ENCODE measurements around the gene SF3A1. TPM values are rescaled to one million over a fixed set of nuclear protein-coding genes. Genes with fewer than 3 reads are reported as not detected.

Gene SF3A1
- total RNA-seq, 1 donor from 2014 or later, result 115 TPM

DNA sequence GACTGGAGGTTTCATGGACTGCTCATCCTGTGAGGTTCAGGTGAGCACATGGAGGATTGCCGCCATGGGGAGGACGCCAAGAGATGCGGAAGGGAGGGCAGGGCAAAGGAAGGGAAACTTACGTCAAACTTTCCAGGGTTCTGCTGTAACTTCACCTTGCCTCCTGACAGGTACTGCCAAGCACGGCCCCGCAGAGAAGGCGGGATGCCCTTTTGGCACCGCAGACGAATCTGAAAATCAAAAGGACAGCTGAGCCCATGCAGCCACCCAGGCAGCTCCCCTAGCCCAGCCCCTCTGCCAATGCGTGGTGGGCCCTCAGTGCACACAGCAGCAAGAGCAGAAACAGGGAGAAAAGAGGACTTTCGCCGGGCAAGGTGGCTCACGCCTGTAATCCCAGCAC lies 57.4 kb downstream of the SF3A1 start:
- TF ChIP-seq, protein P1, sequence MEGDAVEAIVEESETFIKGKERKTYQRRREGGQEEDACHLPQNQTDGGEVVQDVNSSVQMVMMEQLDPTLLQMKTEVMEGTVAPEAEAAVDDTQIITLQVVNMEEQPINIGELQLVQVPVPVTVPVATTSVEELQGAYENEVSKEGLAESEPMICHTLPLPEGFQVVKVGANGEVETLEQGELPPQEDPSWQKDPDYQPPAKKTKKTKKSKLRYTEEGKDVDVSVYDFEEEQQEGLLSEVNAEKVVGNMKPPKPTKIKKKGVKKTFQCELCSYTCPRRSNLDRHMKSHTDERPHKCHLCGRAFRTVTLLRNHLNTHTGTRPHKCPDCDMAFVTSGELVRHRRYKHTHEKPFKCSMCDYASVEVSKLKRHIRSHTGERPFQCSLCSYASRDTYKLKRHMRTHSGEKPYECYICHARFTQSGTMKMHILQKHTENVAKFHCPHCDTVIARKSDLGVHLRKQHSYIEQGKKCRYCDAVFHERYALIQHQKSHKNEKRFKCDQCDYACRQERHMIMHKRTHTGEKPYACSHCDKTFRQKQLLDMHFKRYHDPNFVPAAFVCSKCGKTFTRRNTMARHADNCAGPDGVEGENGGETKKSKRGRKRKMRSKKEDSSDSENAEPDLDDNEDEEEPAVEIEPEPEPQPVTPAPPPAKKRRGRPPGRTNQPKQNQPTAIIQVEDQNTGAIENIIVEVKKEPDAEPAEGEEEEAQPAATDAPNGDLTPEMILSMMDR (IDR thresholded peaks at IDR 0.05), result no peak
- Mint-ChIP-seq H3K9me3 (ENCODE audit: low read depth) (no peaks in the 10 kb centered on the region), H3K27ac (ENCODE audit: unreplicated experiment) (no peak overlapping the region)

DNA sequence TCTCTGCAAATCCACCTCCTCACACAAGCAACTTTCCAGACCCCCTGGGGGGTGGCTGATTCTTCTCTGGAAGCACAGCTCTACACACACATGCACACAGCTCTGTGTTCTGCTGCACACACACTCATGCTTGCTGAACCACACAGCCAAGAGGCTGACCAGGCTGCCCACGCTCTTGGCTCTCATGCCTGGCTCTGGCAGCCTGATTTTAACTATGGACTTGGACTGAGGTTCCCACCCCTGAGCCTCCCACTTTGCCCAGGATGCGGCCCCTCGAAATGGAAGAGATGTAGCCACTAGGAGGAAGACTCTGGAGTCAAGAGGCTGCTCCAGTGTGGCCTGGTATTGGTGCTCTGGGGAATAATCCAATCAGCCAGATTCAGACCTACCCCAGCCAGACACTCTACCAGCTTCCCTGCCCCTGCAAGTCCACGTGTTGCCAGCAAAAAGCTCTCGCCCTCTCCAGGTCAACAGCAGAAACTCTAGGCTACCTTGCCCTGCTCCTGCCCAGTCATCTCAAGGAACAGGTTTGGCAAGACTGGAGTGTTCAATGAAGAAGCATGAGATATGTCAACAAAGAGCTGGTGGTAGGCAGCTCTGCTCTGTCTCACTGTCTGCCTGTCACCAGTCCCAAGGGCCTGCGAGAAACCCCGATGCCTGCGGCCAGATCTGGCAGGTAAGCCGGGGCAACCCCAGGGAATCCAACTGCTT lies 58.5 kb downstream of the SF3A1 start:
- TF ChIP-seq, protein P1 (IDR thresholded peaks at IDR 0.05), result no peak
- no peak for DNase-seq (ENCODE audit: low spot score)
- Mint-ChIP-seq H3K27ac (ENCODE audit: unreplicated experiment) (no peak overlapping the region), H3K4me3 (ENCODE audit: unreplicated experiment) (no peak overlapping the region), H3K36me3 (ENCODE audit: low read depth) (peaks cover 20% of the 10 kb centered on the region), H3K4me1 (ENCODE audit: low read depth) (peaks cover 22% of the 10 kb centered on the region), H3K27me3 (ENCODE audit: low read depth) (no peaks in the 10 kb centered on the region), H3K9me3 (ENCODE audit: low read depth) (no peaks in the 10 kb centered on the region)

More for the DNA sequence above, 57.4 kb downstream of the SF3A1 start:
- H3K4me3 Mint-ChIP-seq (ENCODE audit: unreplicated experiment), result no peak overlapping the region
- H3K4me1 Mint-ChIP-seq (ENCODE audit: low read depth), result peaks cover 32% of the 10 kb centered on the region
- H3K36me3 Mint-ChIP-seq (ENCODE audit: low read depth), result peaks cover 14% of the 10 kb centered on the region
- H3K27me3 Mint-ChIP-seq (ENCODE audit: low read depth), result no peaks in the 10 kb centered on the region
- DNase-seq (ENCODE audit: low spot score), result no peak

DNA sequence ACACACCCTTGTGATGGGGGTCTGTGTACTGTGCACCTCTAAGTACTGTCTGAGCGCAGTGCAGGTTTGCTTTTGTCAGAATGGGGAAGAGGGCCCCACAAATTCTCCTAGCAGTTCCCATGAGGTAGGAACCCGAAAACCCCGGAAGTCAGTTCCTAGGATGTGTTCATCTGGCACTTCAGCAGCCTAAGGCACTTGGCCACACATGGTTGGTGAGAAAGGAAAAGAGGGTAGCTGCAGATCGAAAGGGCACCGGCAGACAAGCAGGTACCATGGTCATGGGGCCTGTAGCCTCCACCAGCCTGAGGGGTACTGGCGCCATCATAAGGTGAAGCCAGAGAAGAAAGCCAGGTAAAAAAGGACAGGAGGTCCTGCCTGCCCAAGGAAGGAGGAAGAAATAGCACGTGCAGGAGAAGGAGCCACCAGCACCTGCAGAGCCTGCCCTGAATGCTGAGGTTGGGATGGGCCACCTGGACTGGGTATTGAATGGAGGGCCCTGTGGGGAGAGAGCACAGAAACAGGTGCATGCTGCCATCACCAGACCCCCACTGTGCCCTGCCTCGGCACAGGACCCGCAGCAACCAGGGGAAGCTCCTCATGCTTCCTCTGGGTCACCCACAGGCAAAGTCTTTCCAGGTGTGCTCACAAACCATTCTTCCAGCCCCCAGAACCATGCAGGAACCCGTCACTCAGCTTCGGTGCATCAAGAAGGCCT lies 59.3 kb downstream of the SF3A1 start:
- Mint-ChIP-seq H3K36me3 (ENCODE audit: low read depth) (peaks cover 23% of the 10 kb centered on the region), H3K4me1 (ENCODE audit: low read depth) (peaks cover 15% of the 10 kb centered on the region), H3K4me3 (ENCODE audit: unreplicated experiment) (no peak overlapping the region), H3K27me3 (ENCODE audit: low read depth) (no peaks in the 10 kb centered on the region), H3K9me3 (ENCODE audit: low read depth) (no peaks in the 10 kb centered on the region), H3K27ac (ENCODE audit: unreplicated experiment) (no peak overlapping the region)
- DNase-seq (ENCODE audit: low spot score), result no peak
- TF ChIP-seq, protein P1 (IDR thresholded peaks at IDR 0.05), result no peak

DNA sequence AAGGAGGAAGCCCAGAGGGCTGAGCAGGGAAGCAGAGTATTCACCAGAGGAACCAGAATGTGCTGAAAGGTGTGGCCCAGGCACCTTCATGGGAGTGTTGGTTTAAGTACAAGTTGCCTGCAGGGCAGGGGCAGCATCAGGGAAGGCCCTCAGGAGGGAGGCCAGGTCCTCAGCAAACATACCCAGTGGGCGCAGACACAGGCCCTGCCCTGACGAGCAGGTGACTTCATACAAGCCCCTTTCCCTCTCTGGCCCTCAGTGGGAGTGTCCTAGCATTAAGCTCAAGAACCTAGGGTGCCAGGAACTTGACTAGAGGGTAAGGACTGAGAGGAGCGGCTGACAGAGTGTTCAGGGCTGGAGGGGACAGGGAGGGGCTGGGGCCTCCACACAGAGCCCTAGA lies 59.9 kb downstream of the SF3A1 start:
- Mint-ChIP-seq H3K9me3 (ENCODE audit: low read depth) (no peaks in the 10 kb centered on the region), H3K27me3 (ENCODE audit: low read depth) (no peaks in the 10 kb centered on the region), H3K36me3 (ENCODE audit: low read depth) (peaks cover 23% of the 10 kb centered on the region), H3K4me3 (ENCODE audit: unreplicated experiment) (no peak overlapping the region), H3K4me1 (ENCODE audit: low read depth) (peaks cover 9% of the 10 kb centered on the region), H3K27ac (ENCODE audit: unreplicated experiment) (no peak overlapping the region)
- TF ChIP-seq, protein P1 (IDR thresholded peaks at IDR 0.05), result no peak
- no peak for DNase-seq (ENCODE audit: low spot score)

DNA sequence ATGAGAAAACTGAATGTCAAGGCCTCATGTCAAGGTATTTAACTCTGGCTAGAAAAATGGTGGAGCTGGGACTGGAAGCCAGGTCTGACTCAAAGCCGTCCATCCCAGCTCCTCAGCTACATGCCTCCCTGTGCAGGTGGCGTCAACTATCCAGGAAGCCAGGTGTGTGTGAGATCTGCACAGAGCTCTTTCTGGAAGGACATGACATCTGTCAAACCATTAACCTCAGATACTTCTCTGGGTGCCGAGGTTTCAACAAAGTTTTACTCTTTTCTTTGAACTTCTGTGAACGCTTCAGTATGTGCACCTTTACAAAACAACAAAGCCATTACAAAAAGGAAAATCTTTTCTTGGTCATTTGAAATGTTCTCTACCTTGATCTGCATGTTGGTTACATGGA lies 60.4 kb downstream of the SF3A1 start:
- no peak for DNase-seq (ENCODE audit: low spot score)
- no peaks in the 10 kb centered on the region for H3K9me3 Mint-ChIP-seq (ENCODE audit: low read depth)
- no peak overlapping the region for H3K27ac Mint-ChIP-seq (ENCODE audit: unreplicated experiment)
- H3K36me3 Mint-ChIP-seq (ENCODE audit: low read depth), result peaks cover 23% of the 10 kb centered on the region
- TF ChIP-seq, protein P1 (IDR thresholded peaks at IDR 0.05), result no peak
- no peaks in the 10 kb centered on the region for H3K27me3 Mint-ChIP-seq (ENCODE audit: low read depth)
- H3K4me1 Mint-ChIP-seq (ENCODE audit: low read depth), result peaks cover 8% of the 10 kb centered on the region
- H3K4me3 Mint-ChIP-seq (ENCODE audit: unreplicated experiment), result no peak overlapping the region
